GM10266 (cell line): ENCODE results near the gene NUDT16L1.

ENCODE experiments used
- DNase-seq: peaks from one replicate; pipeline ENCODE4 v3.0.0; 2012; ENCODE audit errors: extremely low spot score
- TF ChIP-seq, protein P1 (sequence below): IDR thresholded peaks from 2 replicates; pipeline ENCODE4 v1.5.1; 2012; ENCODE audit warnings: mild to moderate bottlenecking, low read depth; ENCODE audit not compliant: control insufficient read depth, insufficient read depth; ENCODE audit errors: missing control alignments

The NUDT16L1 gene

GRCh38 chr16:4718466-4718865 is 25.1 kb downstream of the NUDT16L1 start:
- no peak for DNase-seq
- TF ChIP-seq, protein P1, sequence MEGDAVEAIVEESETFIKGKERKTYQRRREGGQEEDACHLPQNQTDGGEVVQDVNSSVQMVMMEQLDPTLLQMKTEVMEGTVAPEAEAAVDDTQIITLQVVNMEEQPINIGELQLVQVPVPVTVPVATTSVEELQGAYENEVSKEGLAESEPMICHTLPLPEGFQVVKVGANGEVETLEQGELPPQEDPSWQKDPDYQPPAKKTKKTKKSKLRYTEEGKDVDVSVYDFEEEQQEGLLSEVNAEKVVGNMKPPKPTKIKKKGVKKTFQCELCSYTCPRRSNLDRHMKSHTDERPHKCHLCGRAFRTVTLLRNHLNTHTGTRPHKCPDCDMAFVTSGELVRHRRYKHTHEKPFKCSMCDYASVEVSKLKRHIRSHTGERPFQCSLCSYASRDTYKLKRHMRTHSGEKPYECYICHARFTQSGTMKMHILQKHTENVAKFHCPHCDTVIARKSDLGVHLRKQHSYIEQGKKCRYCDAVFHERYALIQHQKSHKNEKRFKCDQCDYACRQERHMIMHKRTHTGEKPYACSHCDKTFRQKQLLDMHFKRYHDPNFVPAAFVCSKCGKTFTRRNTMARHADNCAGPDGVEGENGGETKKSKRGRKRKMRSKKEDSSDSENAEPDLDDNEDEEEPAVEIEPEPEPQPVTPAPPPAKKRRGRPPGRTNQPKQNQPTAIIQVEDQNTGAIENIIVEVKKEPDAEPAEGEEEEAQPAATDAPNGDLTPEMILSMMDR = no peak

DNA sequence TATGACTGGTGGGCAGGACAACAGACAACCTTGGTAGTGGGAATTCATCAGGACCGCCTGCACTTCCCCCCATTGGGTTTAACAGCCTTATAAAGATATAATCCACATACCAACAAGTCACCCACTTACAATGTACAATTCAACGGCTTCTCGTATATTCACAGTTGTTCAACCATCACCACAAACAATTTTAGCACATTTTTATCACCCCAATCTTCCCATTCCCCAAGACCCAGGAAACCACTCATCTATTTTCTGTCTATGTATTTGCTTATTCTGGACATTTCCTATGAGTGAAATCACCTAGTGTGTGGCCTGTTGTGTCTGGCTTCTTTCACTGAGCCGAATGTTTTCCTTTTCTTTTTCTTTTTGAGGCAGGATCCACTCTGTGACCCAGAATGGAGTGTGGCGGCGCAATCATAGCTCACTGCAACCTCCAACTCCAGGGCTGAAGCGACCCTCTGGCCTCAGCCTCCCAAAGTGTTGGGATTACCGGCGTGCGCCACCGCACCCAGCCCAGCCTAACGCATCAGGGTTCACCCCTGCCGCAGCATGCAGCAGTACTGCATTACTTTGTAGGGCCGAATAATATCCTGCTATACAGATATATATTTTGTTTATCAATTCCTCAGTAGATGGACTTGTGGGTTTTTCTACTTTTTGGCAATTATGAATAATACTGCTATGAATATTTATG is 29.9 kb downstream of the NUDT16L1 start:
- TF ChIP-seq, protein P1 = no peak
- DNase-seq = no peak

DNA sequence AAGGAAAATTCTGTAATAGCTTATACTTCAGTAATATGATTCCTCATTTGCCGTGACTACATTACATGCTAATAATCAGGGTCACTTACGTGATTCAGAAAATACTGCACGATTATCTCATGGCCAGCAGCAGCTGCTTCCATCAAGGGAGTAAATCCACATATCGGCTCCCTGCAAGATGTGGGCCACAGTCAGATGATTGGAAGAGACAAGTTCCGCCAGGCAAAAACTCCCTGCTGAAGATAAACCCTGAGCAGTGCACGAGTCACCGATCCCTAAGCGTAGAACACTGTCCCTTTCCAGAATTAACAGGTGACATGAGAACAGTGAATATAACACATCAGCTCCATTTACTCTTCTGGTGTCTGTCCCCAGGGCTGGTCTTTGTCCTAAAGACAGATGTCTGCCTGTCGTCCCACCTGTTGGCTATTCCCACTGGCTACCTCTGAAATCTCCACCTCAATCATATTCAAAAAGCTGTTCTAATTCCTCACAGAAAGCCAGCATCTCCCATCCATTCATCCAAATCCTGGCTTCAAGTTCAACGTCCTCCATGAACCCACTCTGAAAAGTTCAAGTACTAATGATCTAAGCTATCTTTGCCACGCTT is 31.4 kb downstream of the NUDT16L1 start:
- no peak for DNase-seq
- TF ChIP-seq, protein P1 = no peak

GRCh38 chr16:4726616-4727015 is 33.3 kb downstream of the NUDT16L1 start:
- no peak for DNase-seq
- TF ChIP-seq, protein P1 = no peak

DNA sequence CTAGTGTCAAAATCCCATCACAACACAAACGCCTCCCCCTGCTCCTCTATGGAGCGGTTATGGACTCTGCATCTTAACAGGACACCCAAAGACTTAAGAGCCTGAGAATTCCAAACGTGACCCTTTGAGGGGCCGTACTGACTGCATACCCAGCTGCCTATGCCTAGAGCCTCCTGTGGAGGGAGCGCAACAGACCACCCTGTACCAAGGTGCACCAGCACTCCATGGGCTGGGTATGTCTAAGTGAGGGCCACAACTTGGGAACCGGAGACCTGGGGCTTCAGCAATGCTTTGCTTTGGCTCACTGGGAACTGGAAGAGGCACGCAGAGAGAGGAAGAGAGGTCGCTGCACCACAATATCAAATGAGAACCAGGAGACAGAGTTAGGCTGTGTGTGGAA is 35.3 kb downstream of the NUDT16L1 start:
- DNase-seq = no peak
- TF ChIP-seq, protein P1 = no peak

- TF ChIP-seq, protein P1 = no peak
- DNase-seq = no peak
Observed at GRCh38 chr16:4729876-4730275, 36.5 kb downstream of the NUDT16L1 start.

- TF ChIP-seq, protein P1 = no peak
- no peak for DNase-seq
Observed at GRCh38 chr16:4733211-4733742, 39.9 kb downstream of the NUDT16L1 start.
